KMS-11 (cell line): ENCODE data around the gene CCDC85A.
A peak's percentile ranks its signal among the peaks of the same experiment; 100 is the strongest.

Experiments
- H2AFZ ChIP-seq: fragments of 200-600 bp; sonication (generic); 2 replicates; pipeline ENCODE4 v1.6.1; 2016; ENCODE audit warnings: antibody characterized with exemption, mixed run types, low read depth
- H3K27ac ChIP-seq: fragments of 200-600 bp; sonication (generic); 2 replicates; pipeline ENCODE4 v1.6.1; 2016; ENCODE audit warnings: mild to moderate bottlenecking, mixed run types
- H3K27me3 ChIP-seq: fragments of 200-600 bp; sonication (generic); 2 replicates; pipeline ENCODE4 v1.6.1; 2017; ENCODE audit warnings: mild to moderate bottlenecking, low read depth, mixed run types, moderate library complexity; ENCODE audit not compliant: insufficient read depth
- H3K36me3 ChIP-seq: fragments of 200-600 bp; sonication (generic); 2 replicates; pipeline ENCODE4 v1.6.1; 2017; ENCODE audit warnings: mild to moderate bottlenecking, mixed run types; ENCODE audit not compliant: insufficient read depth
- H3K4me1 ChIP-seq: fragments of 200-600 bp; sonication (generic); 2 replicates; pipeline ENCODE4 v1.6.1; 2016; ENCODE audit warnings: mild to moderate bottlenecking, low read depth, mixed run types; ENCODE audit not compliant: poor library complexity, severe bottlenecking
- H3K4me2 ChIP-seq: fragments of 200-600 bp; sonication (generic); 2 replicates; pipeline ENCODE4 v1.7.0; 2016; ENCODE audit warnings: mild to moderate bottlenecking, mixed run types
- H3K4me3 ChIP-seq: fragments of 200-600 bp; sonication (generic); IDR thresholded peaks from 2 replicates; pipeline ENCODE4 v1.6.1; 2017; ENCODE audit warnings: low read depth, low read length, mixed read lengths; ENCODE audit not compliant: insufficient read depth
- H3K79me2 ChIP-seq: fragments of 200-600 bp; sonication (generic); 2 replicates; pipeline ENCODE4 v1.6.1; 2016; ENCODE audit warnings: low read depth, mixed run types; ENCODE audit not compliant: insufficient read depth
- H3K9ac ChIP-seq: fragments of 200-600 bp; sonication (generic); 2 replicates; pipeline ENCODE4 v1.6.1; 2016; ENCODE audit warnings: mild to moderate bottlenecking, mixed run types
- H4K20me1 ChIP-seq: fragments of 200-600 bp; sonication (generic); 2 replicates; pipeline ENCODE4 v1.6.1; 2016; ENCODE audit warnings: mild to moderate bottlenecking, mixed run types; ENCODE audit not compliant: insufficient read depth
- TF ChIP-seq, protein P1 (sequence below): fragments of 200-600 bp; sonication (generic); conservative IDR thresholded peaks from 2 replicates; pipeline ENCODE4 v1.6.1; 2017; ENCODE audit warnings: low read depth, mild to moderate bottlenecking, antibody characterized with exemption, low read length, moderate library complexity, mixed read lengths

The CCDC85A gene

DNA sequence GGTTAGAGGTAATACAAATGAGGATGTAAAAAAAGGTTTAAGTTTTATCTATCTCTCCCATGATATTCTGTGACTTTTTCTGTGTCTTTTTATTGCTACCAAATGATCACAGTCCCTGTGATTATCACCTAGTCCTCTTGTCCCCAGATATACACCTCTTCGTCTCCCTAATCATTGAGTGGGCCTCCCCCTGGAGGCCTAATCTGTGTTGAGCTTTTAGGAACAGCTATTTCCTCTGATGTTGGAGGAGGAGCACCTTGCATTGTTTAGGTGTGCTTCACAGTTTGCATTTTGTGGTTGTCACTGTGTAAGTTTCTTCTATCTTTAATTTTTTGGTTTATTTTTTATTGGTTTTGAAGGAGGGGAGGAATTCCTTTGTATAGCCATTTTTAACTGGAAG is 33.3 kb downstream of the CCDC85A start:
- no peaks in the 10 kb centered on the region for H3K79me2 ChIP-seq

DNA sequence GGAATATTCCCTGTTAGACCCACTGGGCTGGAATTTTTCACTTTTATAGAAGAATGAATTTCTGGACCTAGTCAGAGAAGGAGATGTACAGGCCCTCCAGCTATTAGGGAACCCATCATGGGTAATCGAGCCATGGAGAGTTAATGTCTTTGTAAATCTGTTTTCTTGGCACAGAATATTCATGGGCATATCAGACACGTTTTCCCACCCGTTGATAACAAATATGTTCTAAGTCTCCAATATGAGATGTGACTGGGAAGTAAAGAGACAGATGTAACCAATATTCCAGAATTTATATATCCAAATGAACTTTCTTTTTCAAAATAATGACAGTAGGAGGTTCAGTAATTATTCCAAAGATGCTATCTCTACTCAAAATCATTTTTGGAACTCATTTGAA is 38.7 kb downstream of the CCDC85A start:
- Histone ChIP-seq H3K79me2 (no peaks in the 10 kb centered on the region), H3K9ac (no peak overlapping the region), H3K27ac (no peak overlapping the region), H3K36me3 (no peaks in the 10 kb centered on the region), H4K20me1 (no peaks in the 10 kb centered on the region), H3K4me2 (no peak overlapping the region), H2AFZ (no peak overlapping the region), H3K4me1 (no peaks in the 10 kb centered on the region), H3K27me3 (no peaks in the 10 kb centered on the region), H3K4me3 (no peak overlapping the region)
- TF ChIP-seq, protein P1, sequence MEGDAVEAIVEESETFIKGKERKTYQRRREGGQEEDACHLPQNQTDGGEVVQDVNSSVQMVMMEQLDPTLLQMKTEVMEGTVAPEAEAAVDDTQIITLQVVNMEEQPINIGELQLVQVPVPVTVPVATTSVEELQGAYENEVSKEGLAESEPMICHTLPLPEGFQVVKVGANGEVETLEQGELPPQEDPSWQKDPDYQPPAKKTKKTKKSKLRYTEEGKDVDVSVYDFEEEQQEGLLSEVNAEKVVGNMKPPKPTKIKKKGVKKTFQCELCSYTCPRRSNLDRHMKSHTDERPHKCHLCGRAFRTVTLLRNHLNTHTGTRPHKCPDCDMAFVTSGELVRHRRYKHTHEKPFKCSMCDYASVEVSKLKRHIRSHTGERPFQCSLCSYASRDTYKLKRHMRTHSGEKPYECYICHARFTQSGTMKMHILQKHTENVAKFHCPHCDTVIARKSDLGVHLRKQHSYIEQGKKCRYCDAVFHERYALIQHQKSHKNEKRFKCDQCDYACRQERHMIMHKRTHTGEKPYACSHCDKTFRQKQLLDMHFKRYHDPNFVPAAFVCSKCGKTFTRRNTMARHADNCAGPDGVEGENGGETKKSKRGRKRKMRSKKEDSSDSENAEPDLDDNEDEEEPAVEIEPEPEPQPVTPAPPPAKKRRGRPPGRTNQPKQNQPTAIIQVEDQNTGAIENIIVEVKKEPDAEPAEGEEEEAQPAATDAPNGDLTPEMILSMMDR = no peak

More for the DNA sequence above, 33.3 kb downstream of the CCDC85A start:
- H3K36me3 ChIP-seq = no peaks in the 10 kb centered on the region
- TF ChIP-seq, protein P1 = no peak
- H3K27ac ChIP-seq = no peak overlapping the region
- no peak overlapping the region for H3K9ac ChIP-seq
- H4K20me1 ChIP-seq = no peaks in the 10 kb centered on the region
- peaks cover 10% of the 10 kb centered on the region for H3K4me1 ChIP-seq
- peak overlapping the region; percentile 5; the same call in 1 of the 2 replicates for H3K4me2 ChIP-seq
- H2AFZ ChIP-seq = no peak overlapping the region
- no peaks in the 10 kb centered on the region for H3K27me3 ChIP-seq
- no peak overlapping the region for H3K4me3 ChIP-seq

DNA sequence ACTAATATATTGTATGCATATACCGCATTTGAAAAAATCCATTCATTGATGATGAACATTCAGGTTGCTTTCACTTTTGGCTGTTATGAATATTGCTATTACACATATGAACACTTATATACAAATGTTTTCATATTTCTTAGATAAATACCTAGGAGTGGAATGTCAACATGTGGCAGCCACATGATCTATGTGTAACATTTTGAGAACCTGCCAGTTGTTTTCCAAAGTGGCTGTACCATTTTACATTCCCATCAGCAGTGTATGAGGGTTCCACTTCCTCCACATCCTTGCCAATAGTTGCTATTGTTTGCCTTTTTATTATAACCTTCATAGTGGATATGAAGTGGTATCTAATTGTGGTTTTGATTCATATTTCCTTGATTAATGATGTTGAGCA is 40.5 kb downstream of the CCDC85A start:
- no peak overlapping the region for H3K4me2 ChIP-seq

DNA sequence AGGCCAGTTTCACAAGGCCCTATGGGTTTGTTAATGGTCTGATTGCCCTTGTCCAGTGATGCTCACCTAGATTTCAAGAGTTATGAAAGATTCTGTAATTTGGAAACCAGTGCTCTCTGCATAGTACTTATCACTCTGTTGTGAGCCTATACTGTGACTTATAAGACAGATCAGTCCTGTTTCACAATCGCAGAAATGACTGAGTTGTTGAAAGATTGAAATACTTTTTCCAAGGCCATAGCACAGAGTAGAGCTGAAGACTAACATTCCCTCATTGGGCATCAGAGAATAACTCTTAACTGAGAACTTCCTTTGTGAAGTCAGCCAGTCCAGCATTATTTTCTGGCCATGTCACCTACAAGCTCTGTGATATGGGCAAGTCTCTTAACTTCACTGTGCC is 44.0 kb downstream of the CCDC85A start:
- H3K27ac ChIP-seq = no peak overlapping the region
- no peaks in the 10 kb centered on the region for H3K79me2 ChIP-seq
- H2AFZ ChIP-seq = no peak overlapping the region
- no peaks in the 10 kb centered on the region for H3K4me1 ChIP-seq
- no peak overlapping the region for H3K4me3 ChIP-seq
- no peak overlapping the region for H3K9ac ChIP-seq
- no peaks in the 10 kb centered on the region for H4K20me1 ChIP-seq
- H3K36me3 ChIP-seq = no peaks in the 10 kb centered on the region
- H3K27me3 ChIP-seq = no peaks in the 10 kb centered on the region
- H3K4me2 ChIP-seq = no peak overlapping the region
- TF ChIP-seq, protein P1 = no peak

More for the DNA sequence above, 40.5 kb downstream of the CCDC85A start:
- no peak overlapping the region for H2AFZ ChIP-seq
- H4K20me1 ChIP-seq = no peaks in the 10 kb centered on the region
- H3K4me1 ChIP-seq = no peaks in the 10 kb centered on the region
- no peak overlapping the region for H3K27ac ChIP-seq
- no peaks in the 10 kb centered on the region for H3K27me3 ChIP-seq
- TF ChIP-seq, protein P1 = no peak
- no peaks in the 10 kb centered on the region for H3K36me3 ChIP-seq
- H3K4me3 ChIP-seq = no peak overlapping the region
- H3K79me2 ChIP-seq = no peaks in the 10 kb centered on the region
- no peak overlapping the region for H3K9ac ChIP-seq
